ENCODE data around the gene NCKAP5.

Gene NCKAP5

DNA sequence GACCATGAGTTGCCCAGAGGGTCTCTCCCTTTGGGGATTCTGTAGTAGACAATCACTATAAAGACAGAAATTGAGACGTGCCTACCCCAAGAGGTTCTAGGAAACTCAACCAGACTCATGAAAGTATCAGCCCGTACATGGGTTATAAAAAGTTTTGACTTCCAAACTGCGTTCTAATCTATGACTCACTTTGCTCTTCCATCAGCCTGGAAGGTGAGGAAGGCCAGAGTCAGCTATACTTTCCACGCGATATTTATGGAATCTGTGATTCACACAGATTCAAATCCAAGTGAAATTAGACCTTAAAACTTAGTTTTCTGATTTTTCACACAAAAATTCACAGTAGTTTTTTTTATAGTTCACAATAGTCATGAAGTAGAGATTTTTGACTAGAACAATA lies 890.6 kb downstream of the NCKAP5 start:
- no peak for DNase-seq

DNA sequence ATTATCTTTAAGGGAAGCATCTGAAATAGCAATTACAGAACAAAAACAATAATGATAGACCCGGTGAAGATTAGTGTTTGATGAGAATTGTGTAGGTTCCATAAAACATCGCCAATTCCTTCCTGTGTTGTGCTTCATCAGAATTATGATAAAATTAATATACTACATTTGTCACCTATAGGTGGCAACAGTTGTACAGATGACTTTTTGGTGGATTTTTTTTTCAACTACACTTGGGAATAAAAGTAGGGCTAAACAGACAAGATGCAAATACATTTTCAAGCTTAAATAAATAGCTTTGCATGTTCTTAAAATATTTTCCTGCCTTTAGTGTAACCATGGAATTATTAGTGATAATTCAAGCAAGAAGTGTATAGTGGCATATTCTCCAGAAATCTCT lies 891.3 kb downstream of the NCKAP5 start:
- peak; percentile 3 for DNase-seq

DNA sequence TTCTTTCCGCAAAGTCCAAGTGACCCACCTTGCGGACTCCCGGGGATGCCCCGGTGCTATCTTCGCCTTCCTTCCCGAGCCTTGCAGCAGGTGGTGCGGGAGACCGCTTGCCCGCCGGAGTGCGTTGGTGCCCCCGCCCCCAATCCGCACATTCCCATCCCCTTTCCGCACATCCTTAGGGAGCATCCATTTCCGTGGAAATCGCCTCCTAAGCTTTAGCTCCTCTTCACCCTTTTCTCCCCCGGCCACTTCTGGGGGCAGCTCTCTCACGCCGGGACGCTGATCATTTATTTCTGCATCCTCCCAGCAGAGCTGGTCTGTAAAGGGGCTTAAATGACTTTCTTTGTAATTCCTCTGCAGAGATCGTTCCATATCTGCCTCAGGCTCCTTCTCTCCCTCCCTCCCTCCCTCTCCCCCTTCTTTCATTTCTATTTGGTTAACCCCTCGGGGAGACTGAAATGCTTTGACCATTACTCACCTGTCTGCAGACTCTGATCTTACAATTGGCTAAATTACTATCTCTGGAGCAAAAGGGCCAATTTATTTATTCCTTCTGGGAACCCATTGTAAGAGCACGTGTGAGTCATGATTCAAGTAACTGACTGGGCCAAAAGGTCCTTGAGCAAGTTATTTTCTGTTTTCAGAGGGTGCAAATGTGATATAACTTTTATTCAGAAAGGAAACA lies 897.0 kb downstream of the NCKAP5 start:
- DNase-seq, result no peak

DNA sequence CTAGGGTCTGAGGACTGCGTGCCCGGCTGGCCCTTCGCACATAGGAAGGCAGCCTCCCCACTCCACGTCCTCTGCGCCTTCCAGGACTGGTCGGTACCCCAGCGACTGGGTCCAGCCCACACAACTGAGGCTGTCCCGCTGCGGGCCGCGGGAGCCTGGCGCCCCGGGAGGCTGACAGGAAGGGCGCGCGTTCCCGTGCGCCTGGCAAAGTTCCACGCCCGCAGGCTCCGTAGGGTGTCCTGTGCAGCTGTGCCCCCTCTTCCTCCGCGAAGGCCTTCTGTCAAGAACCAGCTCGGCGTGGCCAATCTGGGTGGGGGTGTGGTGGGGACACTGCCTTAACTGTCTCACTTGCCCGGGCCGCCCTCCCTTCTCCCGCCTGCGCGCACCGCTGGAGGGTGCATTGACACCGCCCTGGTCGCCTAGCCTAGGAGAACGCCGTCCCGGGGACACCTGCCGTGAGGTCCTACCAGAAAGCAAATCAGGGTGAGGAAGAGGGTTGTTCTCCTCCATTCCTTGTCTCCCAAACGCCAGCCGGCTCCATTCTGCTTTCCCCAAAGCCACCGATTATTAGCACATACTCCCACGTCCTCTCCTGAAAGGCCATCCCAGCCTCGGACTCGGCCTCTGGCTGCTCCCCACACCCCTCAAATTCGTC lies 897.6 kb downstream of the NCKAP5 start:
- DNase-seq, result no peak

DNA sequence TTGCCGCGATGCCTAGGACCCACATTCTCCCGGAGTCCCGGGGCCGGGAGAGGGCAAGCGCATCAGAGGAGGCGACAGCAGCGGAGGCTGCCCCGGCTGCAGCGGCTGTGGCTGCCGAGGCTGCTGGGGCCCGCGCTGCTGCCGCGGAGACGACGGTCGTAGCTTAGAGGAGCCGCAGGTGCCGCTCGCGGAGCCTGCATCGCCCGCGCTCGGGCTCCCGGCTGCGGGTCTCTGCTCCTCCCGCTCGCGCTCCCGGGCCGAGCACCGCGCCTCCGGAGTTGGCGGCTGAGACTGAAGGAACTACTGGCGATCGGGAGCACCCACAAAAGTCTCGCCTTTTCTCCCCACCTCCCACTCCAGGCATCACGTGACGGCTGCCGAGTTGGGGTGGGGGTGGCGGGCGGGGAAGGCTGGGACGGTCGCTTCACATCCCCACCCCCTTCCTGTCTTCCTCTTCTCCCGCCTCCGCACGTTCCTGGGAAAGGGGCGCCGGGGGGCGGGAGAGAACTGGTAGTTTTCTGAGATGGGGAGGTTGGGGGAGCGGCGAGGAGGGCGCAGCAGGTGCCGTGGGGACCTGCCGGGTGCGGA lies 898.3 kb downstream of the NCKAP5 start, which contains the start of gene LYPD1:
Gene LYPD1 (minus strand): TSS at position 298 of the 588 bp plus-strand sequence. CDS start 273 bp downstream, at position 25.
- no peak for DNase-seq

DNA sequence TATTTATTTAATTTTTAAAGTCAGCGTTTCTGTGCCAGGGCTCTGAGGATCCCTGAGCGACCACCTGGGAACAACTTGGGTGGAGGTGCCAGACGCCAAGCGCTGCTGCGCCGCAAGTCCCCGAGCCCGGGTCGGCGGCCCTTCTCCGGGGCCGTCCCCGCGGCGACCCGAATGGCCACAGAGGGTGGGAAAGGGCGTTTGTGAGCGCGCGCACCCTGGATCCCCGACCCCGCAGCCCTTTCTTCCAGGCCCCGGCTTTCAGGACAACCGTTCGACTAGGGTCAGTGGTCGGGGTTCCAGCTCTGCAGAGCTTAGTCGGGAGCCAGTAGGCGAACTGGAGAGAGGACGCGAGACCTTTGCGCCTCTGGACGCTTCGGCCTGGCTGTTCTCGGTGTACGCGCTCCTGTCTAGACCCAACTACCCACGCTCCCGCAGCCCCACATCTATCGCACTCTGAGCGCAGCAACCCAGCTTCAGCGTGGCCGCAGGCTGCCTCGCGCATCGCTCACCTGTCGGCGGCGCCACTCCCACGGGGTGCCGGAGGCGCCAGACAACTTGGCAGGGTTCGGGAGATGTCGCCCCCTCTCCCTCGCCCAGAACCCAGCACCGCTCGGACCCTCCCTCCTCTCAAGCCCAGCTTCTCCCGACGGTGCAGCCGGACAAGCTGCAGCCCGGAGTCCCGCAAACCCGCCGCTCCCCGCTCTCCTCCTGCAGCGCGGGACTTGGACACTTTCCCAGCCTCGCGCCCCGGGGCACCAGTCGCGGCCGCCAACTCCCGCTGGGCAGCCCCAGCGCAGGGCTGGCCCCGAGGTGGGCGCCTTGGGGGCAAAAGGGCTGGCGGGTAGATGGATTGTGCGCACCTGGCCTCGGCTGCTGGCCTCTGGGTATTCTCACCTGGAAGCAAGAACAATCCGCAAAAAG lies 899.0 kb downstream of the NCKAP5 start:
- DNase-seq, result no peak

DNA sequence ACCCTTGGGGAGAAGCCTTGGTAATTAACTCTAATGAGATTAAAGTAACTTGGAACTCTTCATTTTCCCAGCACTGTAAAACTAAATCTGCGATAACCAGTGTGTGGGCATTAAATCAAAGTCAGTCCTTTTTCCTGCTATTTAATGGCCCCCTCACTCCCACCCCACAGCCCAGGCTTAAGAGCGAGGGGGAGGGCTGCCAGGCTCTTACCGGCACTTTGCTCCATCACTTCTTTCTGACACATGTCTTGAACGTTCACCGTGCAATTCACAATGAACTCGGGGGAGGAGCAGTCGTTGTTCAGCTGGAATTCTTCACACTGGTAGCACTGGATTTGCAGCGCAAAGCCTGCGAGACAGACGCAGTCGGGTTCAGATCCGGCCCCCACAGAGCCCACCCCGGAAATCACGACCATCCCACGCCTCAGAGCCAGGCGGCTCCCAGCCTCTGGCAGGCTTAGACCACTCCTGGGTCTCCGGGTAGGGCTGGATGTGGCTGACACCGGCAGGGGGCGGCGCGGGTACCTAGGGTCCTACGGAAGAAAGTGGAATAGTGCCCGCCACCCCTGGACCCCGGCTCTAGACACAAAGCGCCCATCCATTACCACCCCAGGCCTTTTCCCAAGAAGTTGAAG lies 900.0 kb downstream of the NCKAP5 start:
- no peak for DNase-seq

DNA sequence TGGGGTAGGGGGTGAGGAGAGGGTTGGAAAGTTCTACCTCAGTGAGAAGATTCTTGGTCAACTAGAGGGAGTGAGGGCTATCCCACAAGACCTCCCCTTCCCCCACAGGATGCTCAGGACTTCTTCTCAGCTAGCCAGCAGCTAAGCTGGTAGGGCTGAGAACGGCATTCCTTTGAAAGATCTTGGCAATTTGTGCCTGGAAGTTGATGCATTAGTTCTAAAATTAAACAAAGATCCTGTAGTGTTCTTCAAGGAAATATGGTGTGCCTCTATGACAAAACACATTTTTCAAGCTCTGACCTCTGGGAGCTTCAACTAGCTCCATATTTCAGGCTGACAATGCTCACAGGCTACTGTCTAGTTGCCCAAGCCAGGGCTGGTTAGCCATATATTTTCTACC lies 900.6 kb downstream of the NCKAP5 start:
- no peak for DNase-seq

DNA sequence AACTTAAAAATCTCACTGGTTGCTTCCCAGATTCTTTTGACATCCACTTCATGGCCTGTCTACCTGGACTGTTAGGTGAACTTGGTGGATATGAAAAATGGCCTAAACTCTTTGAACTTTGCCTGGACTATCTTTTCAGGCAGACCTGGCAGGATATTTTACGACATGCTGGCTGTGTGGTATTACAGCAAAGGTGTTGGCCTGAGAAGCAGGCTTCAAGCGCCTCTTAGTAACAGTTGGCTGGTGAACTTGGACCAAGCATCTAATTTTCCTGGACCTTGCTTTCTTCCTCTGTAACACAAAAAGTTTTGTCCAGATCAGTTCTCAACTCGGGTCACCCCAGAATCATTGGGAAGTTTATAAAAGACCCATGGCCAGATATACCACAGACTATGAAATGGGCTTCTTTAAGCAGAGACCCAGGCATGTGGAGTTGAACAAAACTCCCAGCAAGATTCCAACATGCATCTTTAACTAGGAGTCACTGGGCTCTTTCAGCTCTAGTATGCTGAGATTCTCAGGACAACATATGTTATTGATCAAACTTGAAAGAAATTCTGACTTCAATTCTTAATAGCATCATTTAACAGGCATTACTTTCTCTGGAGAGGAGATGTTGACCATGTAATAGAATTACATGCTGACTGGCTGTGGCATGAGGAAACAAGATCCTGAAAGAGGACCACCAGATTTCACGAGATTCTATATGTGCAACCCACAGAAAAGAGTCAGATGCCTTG lies 902.7 kb downstream of the NCKAP5 start:
- DNase-seq, result no peak

DNA sequence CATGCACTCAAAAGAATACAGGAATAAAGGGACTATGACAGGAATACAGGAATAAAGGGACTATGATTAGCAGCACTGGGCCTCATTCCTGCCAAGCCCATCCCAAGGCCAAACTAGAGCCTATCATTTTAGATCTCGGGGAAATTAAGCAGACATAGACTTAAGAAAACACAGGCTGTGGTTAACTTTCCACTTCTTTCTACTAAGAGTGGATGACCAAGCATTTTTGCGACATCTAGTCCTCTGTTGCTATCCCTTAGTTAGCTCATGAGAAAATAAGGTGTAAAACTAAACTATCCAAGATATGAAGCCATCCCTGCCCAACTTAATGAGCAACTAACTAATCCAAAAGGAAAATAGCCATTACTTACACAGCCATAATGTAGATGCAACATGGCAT lies 904.2 kb downstream of the NCKAP5 start:
- DNase-seq, result peak; percentile 28

DNA sequence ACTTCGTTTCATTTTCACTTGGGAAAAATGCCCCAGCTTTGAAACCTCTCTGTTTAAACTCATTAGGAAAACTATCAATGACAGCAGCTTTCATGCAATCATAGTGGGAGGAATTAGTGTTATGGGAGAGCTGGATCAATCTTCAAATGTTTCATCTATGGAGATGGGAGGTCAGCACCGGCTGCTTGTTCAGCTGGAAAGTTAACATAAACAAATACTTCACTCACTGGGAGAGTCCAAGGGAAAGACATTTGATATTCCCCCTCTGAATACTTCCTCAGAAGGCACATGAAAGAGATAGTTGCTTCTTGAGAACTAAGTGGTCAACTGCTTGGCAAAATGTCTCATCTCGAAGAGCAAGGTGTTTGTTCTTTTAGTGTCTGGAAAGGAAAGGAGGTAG lies 905.5 kb downstream of the NCKAP5 start:
- no peak for DNase-seq

DNA sequence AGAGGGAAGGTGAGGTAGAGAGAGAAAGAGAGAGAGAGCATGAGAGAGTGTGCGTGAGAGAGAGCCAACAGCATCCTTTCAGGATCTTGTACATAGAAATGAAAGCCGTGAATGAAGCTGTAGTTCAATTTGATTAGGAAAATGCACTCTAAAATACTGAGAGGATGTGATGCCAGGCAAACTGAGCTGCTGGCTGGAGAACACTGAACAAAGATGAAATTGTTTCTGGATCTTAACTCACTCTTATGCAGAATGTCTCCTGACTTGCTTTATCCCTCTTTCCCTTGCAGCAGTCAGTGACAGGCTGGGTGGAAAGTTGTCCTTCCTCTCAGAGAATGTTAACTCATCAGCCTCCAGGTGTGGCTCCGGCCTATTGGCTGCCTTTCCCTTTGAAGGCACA lies 908.9 kb downstream of the NCKAP5 start:
- DNase-seq, result no peak

DNA sequence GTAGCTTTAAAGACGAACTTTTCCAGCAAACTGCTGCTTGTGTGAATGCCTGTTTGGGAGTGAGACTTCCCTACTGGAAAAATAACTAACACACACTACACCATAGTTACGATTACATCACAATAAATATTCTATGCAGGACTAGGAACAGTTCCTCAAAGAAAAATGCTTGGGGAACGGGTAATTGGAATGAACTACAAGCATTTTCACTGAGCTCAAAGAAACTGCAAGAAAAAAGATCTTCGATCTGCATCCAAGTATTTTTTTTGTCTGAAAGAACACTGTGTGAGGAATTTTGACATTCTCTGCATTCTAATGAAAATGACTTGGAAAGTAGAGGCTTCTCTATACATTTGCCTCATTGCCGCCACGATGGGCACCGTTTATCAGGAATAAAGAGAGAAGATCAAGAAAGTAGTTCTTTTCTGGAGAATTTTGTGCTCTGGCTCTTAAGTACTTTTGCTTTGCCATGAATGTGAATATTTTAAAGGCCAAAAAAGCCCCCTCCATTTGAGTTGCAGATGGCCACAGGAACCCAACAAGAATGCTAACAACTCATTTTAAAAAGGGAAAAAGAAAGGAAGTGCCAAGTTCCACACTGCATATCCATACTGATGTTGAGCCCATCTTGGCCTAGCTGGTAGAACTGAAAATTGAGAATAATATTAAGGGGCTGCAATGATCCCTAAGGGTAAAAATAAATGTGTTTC lies 911.8 kb downstream of the NCKAP5 start:
- DNase-seq, result no peak

DNA sequence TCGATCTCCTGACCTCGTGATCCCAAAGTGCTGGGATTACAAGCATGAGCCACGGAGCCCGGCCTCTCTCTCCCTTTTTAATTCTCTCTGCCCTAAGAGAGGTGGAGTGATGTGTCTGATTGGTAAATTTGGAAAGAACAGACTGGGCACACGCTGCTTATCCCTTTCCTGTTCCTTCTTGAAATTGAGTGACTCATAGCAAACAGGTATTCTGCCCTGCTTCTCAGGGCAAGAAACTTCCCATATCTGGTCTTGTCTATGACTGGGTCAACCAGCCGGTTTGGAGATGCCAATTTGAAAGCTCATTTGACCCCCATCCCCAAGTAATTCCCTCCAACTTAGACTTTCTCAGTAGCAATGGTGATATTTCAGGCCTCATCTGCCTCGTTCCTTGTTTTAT lies 913.3 kb downstream of the NCKAP5 start:
- DNase-seq, result no peak

DNA sequence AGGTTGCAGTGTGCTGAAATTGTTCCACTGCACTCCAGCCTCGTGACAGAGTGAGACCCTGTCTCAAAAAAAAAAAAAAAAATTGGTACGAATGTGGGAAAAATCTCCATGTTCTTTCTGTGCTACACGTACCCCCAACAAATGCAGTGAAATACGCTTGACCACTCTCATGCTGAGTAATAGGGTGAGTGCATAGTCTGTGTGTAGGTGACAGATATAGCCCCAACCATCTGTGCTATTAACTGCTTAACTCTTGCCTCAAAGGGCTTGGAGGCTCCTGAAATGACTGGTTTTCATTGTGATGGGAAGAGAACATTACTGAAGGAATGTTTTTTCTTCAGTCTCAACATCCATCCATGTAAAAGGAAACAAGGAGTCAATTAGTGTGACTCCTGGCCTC lies 913.9 kb downstream of the NCKAP5 start:
- no peak for DNase-seq

DNA sequence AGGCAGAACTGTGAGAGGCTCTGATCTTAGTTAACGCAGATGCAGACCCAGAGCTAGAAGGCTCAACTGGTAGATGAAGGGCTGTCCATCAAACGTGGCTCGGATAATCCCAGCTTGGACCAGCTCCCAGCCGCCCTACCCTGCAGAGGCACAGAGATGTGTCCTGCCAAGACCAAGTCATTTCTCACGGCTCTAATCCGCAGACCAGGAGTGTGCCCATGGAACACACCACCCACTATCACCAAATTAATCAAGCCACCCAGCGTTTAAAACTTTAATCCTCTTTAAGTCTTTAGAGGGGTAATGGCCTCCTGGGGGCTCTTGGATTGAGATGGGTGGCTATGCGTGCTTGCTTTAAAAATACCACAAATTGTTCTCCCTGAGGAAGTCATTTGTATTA lies 915.8 kb downstream of the NCKAP5 start:
- no peak for DNase-seq

DNA sequence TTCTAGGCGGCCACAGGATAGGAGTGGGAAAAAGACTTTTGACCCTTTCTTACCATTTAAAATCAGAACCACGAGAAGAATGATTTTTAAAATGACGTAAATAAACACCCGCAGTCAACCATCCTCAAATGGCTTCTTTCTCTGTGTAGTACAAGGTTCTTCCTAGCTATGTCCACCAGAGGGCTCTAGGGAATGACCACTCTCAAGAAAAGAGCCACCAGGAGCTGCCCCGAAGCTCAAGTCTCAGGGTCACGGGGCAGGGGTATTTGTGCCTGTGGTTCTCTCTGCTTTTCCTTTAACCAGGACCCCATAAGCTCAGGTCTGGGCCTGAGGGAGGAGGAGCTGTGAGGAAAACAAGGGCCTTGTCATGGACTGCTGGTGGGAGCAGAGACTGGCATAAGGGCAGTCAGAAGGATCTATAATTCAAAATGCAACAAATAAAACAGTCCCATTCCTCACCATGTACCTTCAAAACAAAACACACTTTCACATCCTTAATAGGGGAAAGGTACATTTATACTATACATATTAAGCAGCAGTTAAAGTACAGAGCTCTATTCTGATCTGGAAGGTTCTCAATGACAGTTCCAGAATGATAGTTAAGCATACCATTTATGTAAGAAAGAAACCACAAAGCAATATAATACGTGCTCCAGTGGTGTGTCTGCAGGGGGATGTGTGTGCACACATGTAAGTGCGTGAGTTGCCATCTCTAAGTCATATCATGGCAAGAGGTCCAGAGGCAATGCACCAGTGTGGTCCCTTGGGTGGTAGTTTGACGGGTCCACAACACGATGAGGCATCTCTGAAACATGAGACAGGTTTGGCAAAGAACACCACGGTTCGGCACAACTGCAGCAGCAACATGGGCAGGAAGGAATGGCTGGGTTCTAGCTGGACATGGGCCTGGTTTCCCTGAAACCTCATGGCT lies 916.9 kb downstream of the NCKAP5 start:
- peak; percentile 53 for DNase-seq

DNA sequence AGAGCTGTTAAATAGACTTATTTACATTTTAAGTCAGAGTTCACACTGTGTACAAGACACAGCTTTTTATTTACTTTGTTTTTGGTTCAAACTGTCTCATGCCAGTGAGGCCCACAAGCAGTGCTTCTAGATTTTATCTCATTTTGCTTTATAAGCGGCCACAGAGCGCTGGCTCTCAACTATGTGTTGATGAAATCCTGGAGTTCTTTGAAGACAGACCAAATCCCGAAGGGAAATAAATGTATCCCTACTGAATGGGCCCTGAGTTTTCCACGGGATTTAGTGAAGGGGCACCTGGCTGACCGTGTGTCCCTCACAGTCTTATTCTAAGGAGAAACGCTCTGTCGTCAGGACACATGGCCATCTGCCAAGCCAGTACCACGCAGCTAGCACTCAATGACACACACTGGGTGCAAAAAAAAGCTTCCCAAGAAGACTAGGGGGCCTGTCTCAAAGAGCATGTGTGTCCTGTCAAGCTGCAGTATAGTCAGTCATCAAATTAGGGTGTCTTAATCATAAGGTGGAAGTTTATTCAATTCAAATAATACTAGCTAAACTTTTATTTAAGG lies 921.6 kb downstream of the NCKAP5 start:
- DNase-seq, result no peak

DNA sequence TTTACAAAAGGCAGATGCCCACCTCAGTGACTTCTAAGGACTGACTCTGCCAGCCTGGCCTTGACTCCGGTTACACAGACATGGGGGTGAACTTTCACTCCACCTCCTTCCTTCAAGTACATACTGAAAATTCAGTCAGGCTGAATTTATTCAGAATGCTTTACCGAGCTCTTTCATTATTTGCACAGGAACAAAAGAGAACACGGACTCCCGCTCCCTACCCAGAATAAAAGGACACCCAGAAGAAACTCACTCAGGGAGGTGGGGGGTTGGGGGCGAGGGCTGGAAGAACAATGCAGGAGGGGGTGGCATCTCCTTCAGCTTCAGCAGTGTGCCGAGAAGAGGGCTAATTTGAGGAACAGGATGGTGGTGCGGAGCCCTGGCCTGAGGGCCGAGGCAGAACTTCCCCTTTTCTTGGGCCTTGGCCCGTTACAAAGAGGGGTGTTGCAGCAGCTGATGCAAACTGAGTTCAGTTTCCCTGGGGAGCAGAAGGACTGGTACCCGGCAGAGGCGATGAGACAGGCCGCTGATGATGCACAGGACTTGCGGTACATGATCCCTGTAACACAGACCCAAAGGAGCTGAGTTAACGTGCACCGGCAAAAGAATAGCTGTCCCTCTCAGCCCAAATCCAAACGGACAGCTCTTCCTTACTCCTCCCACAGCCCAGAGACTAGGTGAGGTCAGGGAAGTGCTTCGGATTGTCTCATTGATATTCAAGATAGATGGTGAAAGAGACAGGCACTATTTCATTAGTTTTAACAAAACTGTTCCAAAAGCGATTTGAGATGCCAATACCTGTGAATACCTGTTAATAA lies 922.3 kb downstream of the NCKAP5 start:
- DNase-seq, result peak; percentile 26
